HUES6 (cell line): Measurements from ENCODE around the gene COL21A1.

ENCODE experiments used
- H3K27ac ChIP-seq: 2 replicates; pipeline ENCODE4 v1.7.0; 2013; ENCODE audit warnings: low read depth, mild to moderate bottlenecking, low read length, inconsistent platforms
- H3K27me3 ChIP-seq: 2 replicates; pipeline ENCODE4 v1.6.1; 2013; ENCODE audit warnings: low read length; ENCODE audit not compliant: control insufficient read depth, insufficient read depth
- H3K36me3 ChIP-seq: 2 replicates; pipeline ENCODE4 v1.6.1; 2013; ENCODE audit warnings: low read length; ENCODE audit not compliant: control insufficient read depth, insufficient read depth
- H3K4me1 ChIP-seq: 2 replicates; pipeline ENCODE4 v1.6.1; 2013; ENCODE audit warnings: low read length; ENCODE audit not compliant: control insufficient read depth, insufficient read depth
- H3K4me3 ChIP-seq: 2 replicates; pipeline ENCODE4 v1.5.1; 2013; ENCODE audit warnings: low read depth, low read length
- H3K9ac ChIP-seq: one replicate; pipeline ENCODE4 v1.6.1; 2013; ENCODE audit warnings: mild to moderate bottlenecking, low read length
- H3K9me3 ChIP-seq: 2 replicates; pipeline ENCODE4 v1.6.1; 2013; ENCODE audit warnings: low read depth, low read length; ENCODE audit not compliant: control insufficient read depth, insufficient read depth

The COL21A1 gene

DNA sequence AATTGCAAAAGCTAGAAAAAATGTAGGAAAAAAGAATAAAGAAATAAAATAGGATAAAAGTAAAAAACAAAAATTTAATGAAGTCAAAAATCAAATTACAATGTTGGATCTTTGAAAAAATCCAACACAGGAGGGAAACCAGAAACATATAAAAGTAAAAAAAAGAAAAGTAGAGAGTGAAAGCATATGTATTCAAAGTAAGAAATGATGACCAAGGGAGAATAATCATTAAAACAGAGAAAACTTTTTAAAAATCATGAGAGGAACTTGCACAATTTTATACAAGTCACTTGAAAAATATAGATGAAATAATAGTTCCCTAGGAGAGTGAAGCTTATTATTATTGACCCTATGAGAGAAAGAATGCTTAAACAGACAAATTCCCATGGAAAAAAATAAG lies 138.2 kb downstream of the COL21A1 start:
- Histone ChIP-seq H3K36me3 (no peaks in the 10 kb centered on the region), H3K4me3 (no peak overlapping the region), H3K4me1 (no peaks in the 10 kb centered on the region), H3K9ac (no peak overlapping the region), H3K27me3 (no peaks in the 10 kb centered on the region), H3K9me3 (peaks cover 6% of the 10 kb centered on the region; the same call in 1 of the 2 replicates), H3K27ac (no peak overlapping the region)

GRCh38 chr6:56106231-56106630 lies 141.1 kb downstream of the COL21A1 start:
- H3K4me3 ChIP-seq, result no peak overlapping the region
- no peaks in the 10 kb centered on the region for H3K36me3 ChIP-seq
- no peaks in the 10 kb centered on the region for H3K4me1 ChIP-seq
- H3K9me3 ChIP-seq, result no peaks in the 10 kb centered on the region
- H3K27ac ChIP-seq, result no peak overlapping the region
- H3K27me3 ChIP-seq, result no peaks in the 10 kb centered on the region
- H3K9ac ChIP-seq, result no peak overlapping the region

GRCh38 chr6:56104591-56104990 lies 142.8 kb downstream of the COL21A1 start:
- Histone ChIP-seq H3K27me3 (no peaks in the 10 kb centered on the region), H3K4me3 (no peak overlapping the region), H3K9me3 (no peaks in the 10 kb centered on the region), H3K4me1 (no peaks in the 10 kb centered on the region), H3K9ac (no peak overlapping the region), H3K27ac (no peak overlapping the region), H3K36me3 (no peaks in the 10 kb centered on the region)

- H3K9me3 ChIP-seq, result no peaks in the 10 kb centered on the region
Observed at GRCh38 chr6:56102216-56102615, 145.2 kb downstream of the COL21A1 start.

GRCh38 chr6:56101141-56101553 lies 146.2 kb downstream of the COL21A1 start:
- Histone ChIP-seq H3K9me3 (no peaks in the 10 kb centered on the region), H3K27ac (no peak overlapping the region), H3K36me3 (no peaks in the 10 kb centered on the region), H3K4me3 (no peak overlapping the region), H3K4me1 (no peaks in the 10 kb centered on the region), H3K9ac (no peak overlapping the region), H3K27me3 (no peaks in the 10 kb centered on the region)

More at GRCh38 chr6:56102216-56102615, 145.2 kb downstream of the COL21A1 start:
- Histone ChIP-seq H3K9ac (no peak overlapping the region), H3K36me3 (no peaks in the 10 kb centered on the region), H3K4me3 (no peak overlapping the region), H3K27ac (no peak overlapping the region), H3K4me1 (no peaks in the 10 kb centered on the region), H3K27me3 (no peaks in the 10 kb centered on the region)

GRCh38 chr6:56096946-56097621 lies 150.3 kb downstream of the COL21A1 start:
- no peak overlapping the region for H3K4me3 ChIP-seq
- H3K9ac ChIP-seq, result no peak overlapping the region
- no peaks in the 10 kb centered on the region for H3K4me1 ChIP-seq
- no peaks in the 10 kb centered on the region for H3K36me3 ChIP-seq
- H3K9me3 ChIP-seq, result peaks cover 4% of the 10 kb centered on the region; the same call in 1 of the 2 replicates
- H3K27ac ChIP-seq, result no peak overlapping the region
- no peaks in the 10 kb centered on the region for H3K27me3 ChIP-seq

- peaks cover 1% of the 10 kb centered on the region; the same call in 1 of the 2 replicates for H3K4me1 ChIP-seq
- H3K36me3 ChIP-seq, result no peaks in the 10 kb centered on the region
- H3K4me3 ChIP-seq, result no peak overlapping the region
- H3K9me3 ChIP-seq, result peaks cover 4% of the 10 kb centered on the region; the same call in 1 of the 2 replicates
- no peak overlapping the region for H3K27ac ChIP-seq
- H3K27me3 ChIP-seq, result no peaks in the 10 kb centered on the region
- H3K9ac ChIP-seq, result no peak overlapping the region
Observed at GRCh38 chr6:56096541-56096940, 150.8 kb downstream of the COL21A1 start.

GRCh38 chr6:56093776-56094175 lies 153.6 kb downstream of the COL21A1 start:
- H3K4me3 ChIP-seq, result no peak overlapping the region
- H3K27me3 ChIP-seq, result no peaks in the 10 kb centered on the region
- peaks cover 8% of the 10 kb centered on the region; the same call in 1 of the 2 replicates for H3K4me1 ChIP-seq
- no peak overlapping the region for H3K9ac ChIP-seq
- H3K27ac ChIP-seq, result no peak overlapping the region
- H3K36me3 ChIP-seq, result no peaks in the 10 kb centered on the region
- H3K9me3 ChIP-seq, result peaks cover 4% of the 10 kb centered on the region; the same call in 1 of the 2 replicates

DNA sequence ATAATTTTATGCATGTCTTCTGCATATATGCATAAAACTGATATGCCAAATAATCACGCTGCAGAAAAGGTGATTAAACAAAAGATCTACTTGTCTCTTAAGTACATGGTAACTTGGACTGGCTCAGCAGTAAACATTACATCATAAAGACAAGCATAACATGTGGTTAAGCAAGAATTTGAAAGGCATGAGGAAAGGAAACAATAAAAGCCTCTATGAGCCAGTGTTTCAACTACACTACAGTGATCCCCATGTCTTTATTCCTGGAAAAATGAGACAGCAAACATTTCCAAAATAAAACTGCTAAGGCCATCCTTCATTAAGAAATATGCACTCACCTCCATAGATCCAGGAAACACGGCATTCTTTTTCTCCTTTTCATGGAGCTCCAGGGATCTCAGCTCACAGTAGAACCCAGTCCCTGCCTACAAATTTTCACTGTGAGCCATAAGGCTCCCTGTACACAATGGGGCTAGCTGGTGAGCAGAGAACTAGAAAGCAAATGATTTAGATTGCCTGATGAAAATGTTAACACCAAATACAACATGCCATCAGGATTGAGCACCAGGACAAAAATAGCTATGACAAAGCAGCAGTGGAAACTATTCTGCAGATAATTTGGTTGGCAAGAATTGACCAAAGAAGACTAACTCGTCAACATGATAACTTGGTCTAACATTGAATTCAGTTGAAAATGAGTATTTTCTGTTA lies 156.1 kb downstream of the COL21A1 start:
- peaks cover 8% of the 10 kb centered on the region; the same call in 1 of the 2 replicates for H3K4me1 ChIP-seq
- H3K4me3 ChIP-seq, result no peak overlapping the region
- H3K27ac ChIP-seq, result no peak overlapping the region
- H3K9me3 ChIP-seq, result peaks cover 4% of the 10 kb centered on the region; the same call in 1 of the 2 replicates
- H3K9ac ChIP-seq, result no peak overlapping the region
- no peaks in the 10 kb centered on the region for H3K36me3 ChIP-seq
- H3K27me3 ChIP-seq, result no peaks in the 10 kb centered on the region

DNA sequence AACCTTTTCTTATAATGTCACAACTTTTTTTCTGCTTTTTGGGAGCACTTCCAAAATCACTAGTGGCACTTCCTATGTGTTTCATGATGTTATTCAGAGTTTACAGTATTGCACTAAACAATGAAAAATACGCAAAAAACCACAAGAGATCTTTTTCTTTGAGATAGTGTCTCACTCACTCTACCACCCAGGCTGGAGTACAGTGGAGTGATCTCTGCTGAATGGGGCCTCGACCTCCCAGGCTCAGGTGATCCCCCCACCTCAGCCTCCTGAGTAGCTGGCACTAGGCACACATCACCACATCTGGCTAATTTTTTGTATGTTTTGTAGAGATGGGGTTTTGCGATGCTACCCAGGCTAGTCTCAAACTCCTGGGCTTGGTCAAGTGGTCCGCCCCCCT lies 158.7 kb downstream of the COL21A1 start:
- no peaks in the 10 kb centered on the region for H3K27me3 ChIP-seq
- H3K27ac ChIP-seq, result no peak overlapping the region
- H3K9ac ChIP-seq, result no peak overlapping the region
- no peak overlapping the region for H3K4me3 ChIP-seq
- H3K4me1 ChIP-seq, result peaks cover 8% of the 10 kb centered on the region; the same call in 1 of the 2 replicates
- peaks cover 4% of the 10 kb centered on the region; the same call in 1 of the 2 replicates for H3K9me3 ChIP-seq
- no peaks in the 10 kb centered on the region for H3K36me3 ChIP-seq

DNA sequence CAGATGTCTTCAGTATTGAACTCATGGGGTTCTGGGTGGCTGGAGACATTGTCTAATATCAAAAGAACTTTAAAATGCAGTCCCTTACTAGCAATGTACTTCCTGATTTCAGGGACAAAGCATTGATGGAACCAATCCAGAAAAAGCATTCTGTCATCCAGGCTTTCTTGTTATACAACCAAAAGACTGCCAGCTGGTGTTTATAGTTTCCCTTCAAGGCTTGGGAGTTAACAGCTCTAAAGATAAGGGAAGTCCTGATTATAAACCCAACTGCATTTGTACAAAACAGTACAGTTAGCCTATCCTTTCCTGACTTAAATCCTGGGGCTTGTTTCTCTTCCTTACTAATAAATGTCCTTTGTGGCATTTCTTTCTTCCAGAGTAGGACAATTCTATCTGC lies 160.0 kb downstream of the COL21A1 start:
- Histone ChIP-seq H3K9me3 (no peaks in the 10 kb centered on the region), H3K36me3 (no peaks in the 10 kb centered on the region), H3K27me3 (no peaks in the 10 kb centered on the region), H3K4me1 (peaks cover 8% of the 10 kb centered on the region; the same call in 1 of the 2 replicates), H3K27ac (no peak overlapping the region), H3K4me3 (no peak overlapping the region), H3K9ac (no peak overlapping the region)
